H9 (cell line): ENCODE measurements around the gene MALRD1. TPM values are rescaled to one million over a fixed set of nuclear protein-coding genes. Genes with fewer than 3 reads are reported as not detected.

ENCODE experiments used
- DNase-seq: peaks from one replicate; pipeline ENCODE4 v3.0.0-alpha.2; 2017
- H2AFZ ChIP-seq: one replicate; pipeline ENCODE4 v1.6.1; 2013; ENCODE audit warnings: mild to moderate bottlenecking, low read length, control low read depth, moderate library complexity
- H2AK5ac ChIP-seq: 2 replicates; pipeline ENCODE4 v1.6.1; 2013; ENCODE audit warnings: low read length, control low read depth, mixed read lengths; ENCODE audit not compliant: insufficient read length
- H2BK120ac ChIP-seq: one replicate; pipeline ENCODE4 v1.6.1; 2013; ENCODE audit warnings: low read depth, mild to moderate bottlenecking, low read length, control low read depth, inconsistent platforms; ENCODE audit not compliant: poor library complexity, severe bottlenecking
- H2BK12ac ChIP-seq: 2 replicates; pipeline ENCODE4 v1.6.1; 2013; ENCODE audit warnings: low read length, control low read depth, mixed read lengths, low read depth; ENCODE audit not compliant: insufficient read length
- H2BK15ac ChIP-seq: 2 replicates; pipeline ENCODE4 v1.6.1; 2013; ENCODE audit warnings: low read depth, low read length, control low read depth
- H2BK20ac ChIP-seq: one replicate; pipeline ENCODE4 v1.6.1; 2013; ENCODE audit warnings: low read depth, mild to moderate bottlenecking, low read length, control low read depth, inconsistent platforms; ENCODE audit not compliant: poor library complexity, severe bottlenecking
- H2BK5ac ChIP-seq: 2 replicates; pipeline ENCODE4 v1.6.1; 2013; ENCODE audit warnings: low read length, control low read depth, mixed read lengths; ENCODE audit not compliant: insufficient read length
- H3K14ac ChIP-seq: 2 replicates; pipeline ENCODE4 v1.6.1; 2013; ENCODE audit warnings: low read length, control low read depth; ENCODE audit not compliant: insufficient read depth
- H3K18ac ChIP-seq: 2 replicates; pipeline ENCODE4 v1.6.1; 2013; ENCODE audit warnings: low read depth, mild to moderate bottlenecking, mixed read lengths, low read length, control low read depth; ENCODE audit not compliant: insufficient read length
- H3K23ac ChIP-seq: 2 replicates; pipeline ENCODE4 v1.6.1; 2013; ENCODE audit warnings: low read length, control low read depth, mixed read lengths, low read depth; ENCODE audit not compliant: insufficient read length
- H3K23me2 ChIP-seq: 2 replicates; pipeline ENCODE4 v1.6.1; 2013; ENCODE audit warnings: low read depth, mild to moderate bottlenecking, mixed read lengths, low read length, control low read depth; ENCODE audit not compliant: insufficient read length, poor library complexity, severe bottlenecking
- H3K27ac ChIP-seq: 2 replicates; pipeline ENCODE4 v1.5.1; 2013; ENCODE audit warnings: low read length, control low read depth, mixed read lengths, low read depth; ENCODE audit not compliant: insufficient read length
- H3K27me3 ChIP-seq: 2 replicates; pipeline ENCODE4 v1.6.1; 2013; ENCODE audit warnings: low read length, control low read depth, inconsistent platforms; ENCODE audit not compliant: insufficient read depth
- H3K4ac ChIP-seq: 2 replicates; pipeline ENCODE4 v1.6.1; 2013; ENCODE audit warnings: low read depth, mild to moderate bottlenecking, control low read depth, inconsistent platforms, low read length, moderate library complexity
- H3K4me1 ChIP-seq: 2 replicates; pipeline ENCODE4 v1.6.1; 2013; ENCODE audit warnings: low read length, control low read depth, inconsistent platforms; ENCODE audit not compliant: insufficient read depth
- H3K4me2 ChIP-seq: 2 replicates; pipeline ENCODE4 v1.6.1; 2013; ENCODE audit warnings: low read length, control low read depth, mixed read lengths; ENCODE audit not compliant: insufficient read length, insufficient read depth
- H3K56ac ChIP-seq: 2 replicates; pipeline ENCODE4 v1.6.1; 2013; ENCODE audit warnings: low read depth, mild to moderate bottlenecking, mixed read lengths, low read length, control low read depth; ENCODE audit not compliant: insufficient read length
- H3K79me1 ChIP-seq: 2 replicates; pipeline ENCODE4 v1.6.1; 2013; ENCODE audit warnings: low read depth, mild to moderate bottlenecking, moderate library complexity, low read length, control low read depth, inconsistent platforms; ENCODE audit not compliant: insufficient read depth, poor library complexity, severe bottlenecking
- H3K79me2 ChIP-seq: 2 replicates; pipeline ENCODE4 v1.6.1; 2013; ENCODE audit warnings: low read length, control low read depth, inconsistent platforms; ENCODE audit not compliant: insufficient read depth
- H3K9ac ChIP-seq: 2 replicates; pipeline ENCODE4 v1.6.1; 2013; ENCODE audit warnings: low read length, control low read depth, mixed read lengths; ENCODE audit not compliant: insufficient read length; ENCODE audit errors: extremely low read depth
- H3K9me3 ChIP-seq: one replicate; pipeline ENCODE4 v1.6.1; 2013; ENCODE audit warnings: low read depth, low read length, inconsistent platforms; ENCODE audit not compliant: control insufficient read depth
- H3T11ph ChIP-seq: one replicate; pipeline ENCODE4 v1.6.1; 2013; ENCODE audit warnings: mild to moderate bottlenecking, low read length, control low read depth, inconsistent platforms
- H4K20me1 ChIP-seq: one replicate; pipeline ENCODE4 v1.6.1; 2013; ENCODE audit not compliant: control insufficient read depth, insufficient read length, insufficient read depth
- H4K5ac ChIP-seq: 2 replicates; pipeline ENCODE4 v1.6.1; 2013; ENCODE audit warnings: low read depth, mild to moderate bottlenecking, mixed read lengths, low read length, control low read depth; ENCODE audit not compliant: insufficient read length
- H4K8ac ChIP-seq: replicated peaks from 2 replicates; pipeline ENCODE4 v1.6.1; 2013; ENCODE audit warnings: low read length, control low read depth, mixed read lengths, low read depth; ENCODE audit not compliant: insufficient read length
- H4K91ac ChIP-seq: 2 replicates; pipeline ENCODE4 v1.6.1; 2013; ENCODE audit warnings: low read depth, mild to moderate bottlenecking, moderate library complexity, mixed read lengths, low read length, control low read depth; ENCODE audit not compliant: insufficient read length
- H3K27ac Mint-ChIP-seq, 3 experiments: 2 replicates in 2 of 3; 3 replicates in 1 of 3; pipeline ENCODE4 v1.8.0; 2020 to 2021; ENCODE audit warnings: mixed read lengths in 3 of 3, mild to moderate bottlenecking in 1 of 3, moderate library complexity in 1 of 3
- H3K27me3 Mint-ChIP-seq: 2 replicates; pipeline ENCODE4 v1.8.0; 2021; ENCODE audit warnings: low read depth, mild to moderate bottlenecking, moderate library complexity, mixed read lengths
- H3K36me3 Mint-ChIP-seq, 3 experiments: 2 replicates in 2 of 3; 3 replicates in 1 of 3; pipeline ENCODE4 v1.8.0; 2020 to 2021; ENCODE audit warnings: low read depth in 3 of 3, mixed read lengths in 3 of 3; ENCODE audit not compliant: insufficient read depth in 1 of 3
- H3K4me1 Mint-ChIP-seq, 2 experiments: 2 replicates each; pipeline ENCODE4 v1.8.0; 2020; ENCODE audit warnings: mixed read lengths in 2 of 2
- H3K4me3 Mint-ChIP-seq, 2 experiments: 2 replicates in 1 of 2; 3 replicates in 1 of 2; pipeline ENCODE4 v1.8.0; 2020 to 2021; ENCODE audit warnings: mild to moderate bottlenecking in 2 of 2, mixed read lengths in 2 of 2, moderate library complexity in 1 of 2
- H3K9me3 Mint-ChIP-seq, 2 experiments: 2 replicates in 1 of 2; 3 replicates in 1 of 2; pipeline ENCODE4 v1.8.0; 2020; ENCODE audit warnings: mild to moderate bottlenecking in 2 of 2, mixed read lengths in 2 of 2, moderate library complexity in 1 of 2
- CTCF ChIP-seq: fragments of 200-600 bp; sonication (generic); conservative IDR thresholded peaks from 3 replicates; pipeline ENCODE4 v1.8.0; 2021; ENCODE audit warnings: antibody characterized with exemption, mild to moderate bottlenecking
- WGBS: extraction: QIAGEN DNeasy Blood & Tissue Kit; methylation state at CpG from one replicate; pipeline ENCODE4 v1.1.7; 2013; ENCODE audit warnings: missing lambda C conversion rate, low lambda C conversion rate, mixed read lengths; ENCODE audit not compliant: insufficient read length; ENCODE audit errors: extremely low coverage; 5-methylcytosine and 5-hydroxymethylcytosine counted together
- total RNA-seq: library from RNA; stranded (reverse); gene quantifications from 2 replicates; pipeline ENCODE4 v1.2.1, GENCODE V29; 2021

Gene MALRD1
- total RNA-seq, 1 experiment from 2014 or later = 0.20 TPM

- WGBS = no CpG with 5 or more reads among the region's 2 CpGs
- no peak overlapping the region for H4K91ac ChIP-seq
- H4K5ac ChIP-seq = no peak overlapping the region
- H2BK5ac ChIP-seq = no peak overlapping the region
- H3K56ac ChIP-seq = no peak overlapping the region
- H3K27me3 ChIP-seq = no peaks in the 10 kb centered on the region
- no peak overlapping the region for H3K18ac ChIP-seq
- no peak overlapping the region for H4K8ac ChIP-seq
- H2BK20ac ChIP-seq = no peak overlapping the region
- no peak overlapping the region for H3K4me3 Mint-ChIP-seq
- no peak overlapping the region for H3K14ac ChIP-seq
- no peak overlapping the region for H2BK120ac ChIP-seq
- no peak for TF ChIP-seq CTCF
- H3K27me3 Mint-ChIP-seq = no peaks in the 10 kb centered on the region
- peaks cover 4% of the 10 kb centered on the region for H3K9me3 ChIP-seq
- no peaks in the 10 kb centered on the region; the same call in 1 of the 2 replicates for H3K4me1 ChIP-seq
- H3K79me2 ChIP-seq = no peaks in the 10 kb centered on the region
- no peak overlapping the region for H2BK15ac ChIP-seq
- no peaks in the 10 kb centered on the region for H3K23me2 ChIP-seq
- no peak overlapping the region for H3K27ac ChIP-seq
- H2AK5ac ChIP-seq = no peak overlapping the region
- H3K36me3 Mint-ChIP-seq = peaks cover 2 to 7% (median 2%) of the 10 kb centered on the region in 3 experiments; a peak in 3 of 7 replicates
- H3K23ac ChIP-seq = no peak overlapping the region
- H3K4me2 ChIP-seq = no peak overlapping the region
- no peak overlapping the region for H3K4ac ChIP-seq
- H3K4me1 Mint-ChIP-seq = peaks cover 11 to 15% of the 10 kb centered on the region in 2 experiments
- H3K9me3 Mint-ChIP-seq = no peaks in the 10 kb centered on the region
- no peaks in the 10 kb centered on the region for H3K79me1 ChIP-seq
- H3T11ph ChIP-seq = no peak overlapping the region
- H4K20me1 ChIP-seq = no peaks in the 10 kb centered on the region
- no peak overlapping the region for H3K27ac Mint-ChIP-seq
- no peak for DNase-seq
- H2AFZ ChIP-seq = no peak overlapping the region
- no peak overlapping the region for H2BK12ac ChIP-seq
- no peak overlapping the region for H3K9ac ChIP-seq
Measured at GRCh38 chr10:19778996-19779395, 730.4 kb downstream of the MALRD1 start.
